ENCODE data around the gene LINGO1.

The LINGO1 gene

DNA sequence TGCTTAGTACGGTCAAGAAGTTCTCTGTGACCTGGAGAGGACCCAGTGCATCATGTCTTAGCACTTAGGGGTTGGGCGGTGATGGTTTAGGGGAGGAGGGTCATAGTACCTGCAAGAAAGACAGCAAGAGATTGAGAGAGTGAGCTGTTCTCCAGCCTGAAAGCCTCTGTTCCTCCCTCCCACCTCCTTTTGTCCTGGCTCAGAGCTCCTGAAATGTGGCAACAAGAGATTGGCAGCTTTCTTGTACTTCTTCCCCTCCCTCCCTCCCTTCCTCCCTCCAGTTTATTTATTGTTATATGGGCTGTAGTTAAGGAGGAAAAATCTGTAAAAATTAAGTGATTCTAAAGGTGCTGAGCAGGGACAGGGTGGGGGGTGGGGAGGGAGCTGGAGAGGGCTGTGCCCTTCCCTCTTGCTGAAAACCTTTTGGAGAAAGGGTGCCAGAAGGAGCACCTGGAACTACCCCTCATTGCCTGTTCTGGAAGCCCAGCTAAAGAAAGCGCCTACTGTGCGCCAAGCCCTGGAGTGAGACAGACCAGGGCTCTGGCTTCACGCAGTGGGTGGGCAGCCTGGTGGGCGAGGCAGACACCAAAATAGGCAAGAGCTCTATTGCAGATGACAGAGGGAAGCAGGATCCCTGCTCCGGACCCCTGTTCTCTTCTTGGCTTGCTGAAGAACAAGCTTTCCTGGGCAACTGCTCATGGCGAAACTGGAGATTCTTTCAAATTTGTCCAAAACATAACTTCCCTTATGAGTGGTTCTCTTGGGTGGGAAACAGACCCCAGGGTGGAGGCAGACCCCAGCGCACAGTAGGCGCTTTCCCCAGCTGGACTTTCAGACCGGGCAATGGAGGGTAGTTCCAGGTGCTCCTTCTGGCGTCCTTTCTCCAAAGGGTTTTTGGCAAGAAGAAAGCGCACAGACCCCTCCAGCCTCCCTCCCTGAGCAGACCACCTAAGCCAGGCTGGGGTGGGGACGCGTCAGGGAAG, 35.6 kb downstream of the LINGO1 start:
- no peak for DNase-seq (ENCODE audit: low read depth in 2 of 2)

GRCh38 chr15:77595231-77595630, 37.5 kb downstream of the LINGO1 start:
- no peak for DNase-seq (ENCODE audit: low read depth in 2 of 2)

DNA sequence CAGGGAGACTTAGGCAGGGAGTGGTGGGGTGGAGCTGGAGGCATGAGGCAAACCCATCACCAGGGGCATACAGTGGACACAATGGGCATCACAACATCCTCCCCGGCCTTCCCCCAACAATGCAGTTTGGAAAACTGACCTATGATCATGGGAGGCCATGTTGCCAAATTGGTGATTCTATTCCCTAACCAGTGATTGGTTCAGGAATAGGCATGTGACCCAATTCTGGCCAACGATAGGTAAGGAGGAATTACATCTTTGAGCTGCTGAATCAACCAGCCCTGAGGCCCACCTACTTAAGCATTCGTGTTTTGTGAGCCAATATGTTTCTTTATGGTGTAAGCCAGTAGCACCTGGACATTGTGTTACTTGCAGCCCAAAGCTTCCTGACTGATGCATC, 40.0 kb downstream of the LINGO1 start:
- no peak for DNase-seq (ENCODE audit: low read depth in 2 of 2)

DNA sequence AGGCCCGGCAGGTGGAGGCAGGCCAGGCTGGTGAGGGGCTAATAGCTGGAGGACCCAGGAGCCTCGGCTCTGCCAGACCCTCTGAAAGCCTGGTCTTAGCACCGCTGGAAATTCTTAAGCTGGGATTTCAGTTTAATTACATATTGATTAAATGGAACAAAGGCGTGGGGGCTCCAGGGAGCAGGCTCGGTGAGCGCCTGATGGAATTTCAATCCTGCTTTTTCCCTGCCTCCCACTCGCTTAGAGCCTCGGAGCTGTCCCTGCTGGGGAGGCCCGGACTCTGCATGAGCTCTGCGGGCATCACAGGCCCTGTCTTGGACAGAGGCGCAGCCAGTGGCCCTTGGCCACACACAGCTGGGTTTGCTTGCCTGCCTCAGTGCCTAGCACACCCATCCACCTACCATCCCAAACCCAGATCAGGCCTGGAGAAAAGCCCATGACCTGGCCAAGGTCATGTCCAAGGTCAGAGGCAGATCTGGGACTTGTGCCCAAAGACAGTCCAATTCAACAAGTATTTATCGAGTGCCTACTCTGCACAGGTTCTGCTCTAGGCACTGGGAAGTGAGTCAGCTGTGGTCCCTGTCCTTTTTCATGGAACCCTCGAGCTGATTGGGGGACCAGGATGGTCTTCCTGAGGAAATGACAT, 40.6 kb downstream of the LINGO1 start:
- no peak for DNase-seq (ENCODE audit: low read depth in 2 of 2)

DNA sequence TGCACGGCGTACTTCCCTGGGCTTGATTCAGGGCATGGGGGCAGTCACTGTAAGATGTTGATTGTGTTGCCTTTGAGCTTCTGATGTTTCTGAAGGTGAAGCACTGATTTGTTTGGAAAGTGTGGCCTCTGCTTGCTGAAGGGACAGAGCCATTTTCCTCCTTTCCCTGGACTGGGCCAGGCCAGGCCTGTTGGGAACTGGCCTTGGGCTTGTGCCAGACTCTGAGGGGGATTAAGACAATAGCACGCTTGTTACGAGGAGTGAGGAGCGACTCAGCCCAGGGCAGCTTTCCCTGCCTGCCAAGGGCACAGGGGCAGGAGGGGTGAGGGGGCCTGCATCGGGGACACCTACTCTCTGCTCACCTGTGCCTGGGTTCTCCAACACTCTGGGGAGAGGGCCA, 42.9 kb downstream of the LINGO1 start:
- no peak for DNase-seq (ENCODE audit: low read depth in 2 of 2)

DNA sequence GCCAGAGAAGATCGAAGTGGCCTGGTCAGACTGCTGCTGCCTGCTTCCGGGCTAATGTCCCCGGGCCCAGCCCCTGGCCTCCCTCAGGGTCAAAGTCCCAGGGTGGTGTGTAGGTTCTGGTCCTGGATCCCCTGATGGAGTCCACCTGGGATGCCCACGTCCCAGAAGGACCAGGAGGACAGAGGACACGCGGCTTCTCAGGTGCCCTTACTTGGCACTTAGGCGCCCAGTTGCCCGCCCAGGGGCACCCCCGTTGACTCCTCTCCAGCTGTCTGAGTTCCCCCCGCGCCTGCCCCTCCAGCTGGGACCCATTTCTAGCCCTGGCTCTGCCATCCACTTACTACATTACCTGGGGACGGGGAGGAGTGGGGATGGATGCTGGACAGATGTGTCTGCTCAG, 44.6 kb downstream of the LINGO1 start:
- no peak for DNase-seq (ENCODE audit: low read depth in 2 of 2)

GRCh38 chr15:77584691-77585090, 48.0 kb downstream of the LINGO1 start:
- no peak for DNase-seq (ENCODE audit: low read depth in 2 of 2)

- no peak for DNase-seq (ENCODE audit: low read depth in 2 of 2)
Observed at GRCh38 chr15:77584201-77584600, 48.5 kb downstream of the LINGO1 start.

- no peak for DNase-seq (ENCODE audit: low read depth in 2 of 2)
Observed at GRCh38 chr15:77582763-77583162, 49.9 kb downstream of the LINGO1 start.

GRCh38 chr15:77581896-77582569, 50.7 kb downstream of the LINGO1 start:
- no peak for DNase-seq (ENCODE audit: low read depth in 2 of 2)

- no peak for DNase-seq (ENCODE audit: low read depth in 2 of 2)
Observed at GRCh38 chr15:77580996-77581682, 51.6 kb downstream of the LINGO1 start.

GRCh38 chr15:77579498-77580188, 53.1 kb downstream of the LINGO1 start:
- DNase-seq (ENCODE audit: low read depth in 2 of 2) = no peak

DNA sequence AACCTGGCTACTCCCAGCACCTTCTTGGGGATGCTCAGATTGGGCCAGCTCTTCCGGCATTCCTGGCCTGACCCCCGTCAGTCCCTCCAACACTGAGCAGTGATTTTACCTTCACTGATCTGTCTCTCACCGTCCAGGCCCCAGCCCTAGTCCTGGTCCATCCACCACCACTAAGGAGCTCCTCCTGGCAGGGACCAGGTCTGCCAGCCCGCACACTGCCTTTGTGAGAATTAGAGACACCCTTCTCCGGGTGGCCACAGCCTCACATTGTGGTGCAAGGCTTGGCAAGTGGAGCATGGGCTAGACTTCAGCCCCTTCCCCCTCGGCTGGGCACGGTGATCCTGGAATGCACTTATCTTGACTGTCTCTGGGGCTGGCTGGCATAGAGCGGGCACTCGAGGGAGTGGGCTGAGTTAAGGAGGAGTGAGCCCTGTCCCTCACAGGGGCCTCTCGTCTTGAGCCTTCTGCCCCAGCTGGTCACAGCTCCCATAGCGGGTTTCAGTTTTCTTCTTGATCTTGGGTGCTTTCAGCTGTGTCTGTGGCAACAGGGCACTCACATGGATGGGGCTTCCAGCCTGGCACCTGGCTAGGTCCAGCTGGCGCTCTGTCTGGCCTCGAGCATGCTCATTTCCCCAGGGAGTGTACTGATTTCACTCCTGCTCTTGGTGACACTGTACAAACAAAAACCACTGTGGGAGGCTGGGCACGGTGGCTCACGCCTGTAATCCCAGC, 53.9 kb downstream of the LINGO1 start:
- no peak for DNase-seq (ENCODE audit: low read depth in 2 of 2)

DNA sequence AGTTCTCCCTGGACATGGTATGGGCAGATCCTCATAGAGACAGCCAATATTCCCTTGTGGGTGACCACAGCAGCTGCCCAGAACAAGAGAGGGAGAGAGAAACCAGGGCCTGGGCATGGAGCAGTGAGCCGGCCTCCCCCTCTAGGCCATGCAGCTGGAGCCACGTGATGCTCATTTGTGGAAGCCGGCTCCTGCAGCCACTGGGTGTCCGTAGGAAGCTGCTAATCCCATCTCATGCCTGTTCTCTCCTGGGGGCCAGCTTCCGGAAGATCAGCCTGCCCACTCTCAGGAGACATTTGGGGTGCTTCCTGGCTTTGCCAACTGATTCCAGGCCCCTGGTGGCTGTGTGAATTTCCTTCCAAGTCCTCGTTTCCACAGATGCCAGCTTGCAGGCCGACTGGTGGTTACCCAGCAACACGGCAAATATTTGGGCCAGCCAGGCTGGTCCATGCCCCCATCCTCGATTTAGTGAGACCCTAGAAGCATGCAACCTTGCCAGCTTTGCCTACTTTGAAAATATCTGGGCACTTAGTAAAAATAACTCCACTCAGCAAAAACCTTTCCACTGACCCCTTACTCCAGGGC, 55.3 kb downstream of the LINGO1 start:
- DNase-seq (ENCODE audit: low read depth in 2 of 2) = no peak

DNA sequence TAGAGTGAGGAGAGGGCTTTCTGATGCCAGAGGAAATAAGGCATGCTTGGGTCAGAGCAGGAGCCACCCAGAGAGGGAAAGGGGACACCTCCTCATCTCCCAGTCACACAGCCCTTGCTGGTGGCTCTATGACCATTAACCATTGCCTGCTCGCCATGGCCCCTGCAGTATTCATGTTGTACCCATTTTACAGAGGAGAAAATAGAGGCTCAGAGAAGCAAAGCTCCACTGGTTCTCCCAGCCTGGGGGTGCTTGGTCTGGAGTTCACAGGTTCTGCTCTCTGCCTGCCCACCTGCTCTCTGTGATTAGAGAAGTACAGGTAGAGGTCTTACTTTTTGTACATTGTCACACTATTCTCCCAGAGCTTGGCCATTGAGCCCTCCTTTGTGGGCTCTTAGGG, 56.2 kb downstream of the LINGO1 start:
- no peak for DNase-seq (ENCODE audit: low read depth in 2 of 2)

- DNase-seq (ENCODE audit: low read depth in 2 of 2) = no peak
Observed at GRCh38 chr15:77575203-77575934, 57.3 kb downstream of the LINGO1 start.

GRCh38 chr15:77574521-77575202, 58.0 kb downstream of the LINGO1 start:
- no peak for DNase-seq (ENCODE audit: low read depth in 2 of 2)

DNA sequence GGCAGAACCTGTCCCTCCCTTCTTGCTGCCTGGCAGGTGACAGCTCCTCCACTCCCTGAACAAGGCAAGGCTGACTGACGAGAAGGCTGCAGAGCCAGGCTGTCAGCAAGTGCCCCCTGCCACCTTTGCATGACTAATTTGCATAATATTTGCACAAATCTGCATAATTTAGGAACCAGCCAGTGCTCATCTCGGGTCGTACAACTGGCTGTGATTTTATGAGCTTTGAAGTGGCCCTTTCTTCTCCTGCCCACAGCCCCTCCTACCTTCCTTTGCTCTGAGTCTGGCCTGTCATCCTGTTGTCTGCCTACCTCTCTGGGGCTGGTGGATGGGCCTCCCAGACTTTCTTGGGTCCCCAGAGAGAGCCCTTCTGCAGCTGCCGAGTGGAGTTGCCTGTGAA, 58.9 kb downstream of the LINGO1 start:
- no peak for DNase-seq (ENCODE audit: low read depth in 2 of 2)

DNA sequence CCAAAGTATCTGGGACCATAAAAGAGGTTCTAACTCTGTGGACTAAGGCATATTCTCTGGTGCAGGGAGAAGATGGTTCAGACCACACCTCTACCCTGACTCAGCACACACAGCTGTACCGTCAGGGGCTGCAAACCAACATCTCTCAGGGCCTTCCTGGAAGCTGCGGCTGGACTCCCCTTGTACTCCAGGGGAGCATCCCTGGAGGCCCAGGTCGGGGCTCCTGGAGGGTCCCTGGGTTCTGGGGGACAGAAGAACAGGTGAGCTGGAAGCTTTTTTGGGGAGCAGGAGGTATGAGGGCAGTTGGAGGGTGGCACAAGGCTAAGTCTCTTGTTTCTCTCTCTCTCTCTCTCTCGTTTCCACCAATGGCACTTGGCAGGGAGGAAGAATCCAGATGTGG, 60.5 kb downstream of the LINGO1 start:
- no peak for DNase-seq (ENCODE audit: low read depth in 2 of 2)

Measured in stimulated activated CD8-positive, alpha-beta memory T cell treated with anti-CD3 and anti-CD28 coated beads, Interleukin-2, amount 100 ng/mL, for 48 hours (primary cell).